CD4-positive, alpha-beta T cell (primary cell): Measurements from ENCODE around the gene STK32C. TPM values are rescaled to one million over a fixed set of nuclear protein-coding genes. Genes with fewer than 3 reads are reported as not detected.

Source experiments
- ATAC-seq: fragments of 200-7000 bp; cut with Tn5 transposase; one replicate; pipeline ENCODE4 v1.10.0; 2022; ENCODE audit warnings: mild to moderate bottlenecking; ENCODE audit not compliant: poor library complexity
- CTCF ChIA-PET: fragments of 350-600 bp; sonication (Branson Sonifier 250); formaldehyde crosslinking; loops from one replicate; lab custom pipeline; 2021; ENCODE audit warnings: antibody characterized with exemption, inconsistent platforms; lab: Charles Lee
- POLR2A ChIA-PET: fragments of 350-600 bp; sonication (Branson Sonifier 250); formaldehyde crosslinking; loops from one replicate; lab custom pipeline; 2021; ENCODE audit warnings: antibody characterized with exemption, inconsistent platforms; lab: Charles Lee
- DNase-seq, 14 experiments: peaks; one replicate each; pipeline ENCODE4 v3.0.0-alpha.2; 2013 to 2020; ENCODE audit warnings: mixed read lengths in 2 of 14
- H3K27ac ChIP-seq, 2 donors: one replicate each; pipeline versions ENCODE4 v1.5.1 to v1.7.0; 2013; ENCODE audit warnings: low read length in 2 of 2, low read depth in 1 of 2, mild to moderate bottlenecking in 1 of 2
- H3K27me3 ChIP-seq, 2 experiments: 1 replicate in 1 of 2; 2 replicates in 1 of 2; pipeline versions ENCODE4 v1.6.1 to v1.7.0; 2013; ENCODE audit warnings: low read length in 2 of 2, control low read depth in 1 of 2, mild to moderate bottlenecking in 1 of 2, moderate library complexity in 1 of 2; ENCODE audit not compliant: insufficient read depth in 2 of 2, control insufficient read depth in 1 of 2
- H3K36me3 ChIP-seq: one replicate; pipeline ENCODE4 v1.6.1; 2013; ENCODE audit warnings: low read length, control low read depth; ENCODE audit not compliant: insufficient read depth
- H3K4me1 ChIP-seq: one replicate; pipeline ENCODE4 v1.6.1; 2013; ENCODE audit warnings: low read length, control low read depth; ENCODE audit not compliant: insufficient read depth
- H3K4me3 ChIP-seq: one replicate; pipeline ENCODE4 v1.5.1; 2013; ENCODE audit warnings: mild to moderate bottlenecking, low read length, moderate library complexity
- H3K9me3 ChIP-seq, 2 experiments: 1 replicate in 1 of 2; 2 replicates in 1 of 2; pipeline versions ENCODE4 v1.6.1 to v1.7.0; 2013; ENCODE audit warnings: low read length in 2 of 2, mild to moderate bottlenecking in 2 of 2, control low read depth in 1 of 2, moderate library complexity in 1 of 2; ENCODE audit not compliant: control insufficient read depth in 1 of 2, insufficient read depth in 1 of 2
- H3K27ac Mint-ChIP-seq: one replicate; pipeline ENCODE4 v1.8.0; 2020; ENCODE audit warnings: mixed read lengths
- H3K27me3 Mint-ChIP-seq: one replicate; pipeline ENCODE4 v1.8.0; 2021; ENCODE audit warnings: mixed read lengths
- H3K36me3 Mint-ChIP-seq: one replicate; pipeline ENCODE4 v1.8.0; 2021; ENCODE audit warnings: low read depth, mixed read lengths
- H3K4me1 Mint-ChIP-seq: one replicate; pipeline ENCODE4 v1.8.0; 2021; ENCODE audit warnings: low read depth, mixed read lengths
- H3K4me3 Mint-ChIP-seq: one replicate; pipeline ENCODE4 v1.8.0; 2020; ENCODE audit warnings: mild to moderate bottlenecking, mixed read lengths
- H3K9me3 Mint-ChIP-seq: one replicate; pipeline ENCODE4 v1.8.0; 2020; ENCODE audit warnings: mixed read lengths
- intact Hi-C, 2 experiments: fragments of 100-400 bp; cut with DNase I in 1 of 2; cut with micrococcal nuclease in 1 of 2; formaldehyde crosslinking; loops; one replicate each; pipeline versions ENCODE4 v1.15.1 to v1.9.0; 2023 to 2025; cut with DNase I, micrococcal nuclease
- total RNA-seq, 174 experiments: library from RNA in 2 of 174; stranded (reverse) in 2 of 174; gene quantifications; one replicate each; pipeline ENCODE4 v1.2.3 and lab custom pipeline; 2021 to 2026
- TF ChIP-seq, protein P1 (sequence below): fragments of 200-600 bp; IDR thresholded peaks from one replicate; pipeline ENCODE4 v1.8.0; 2022; ENCODE audit warnings: antibody characterized with exemption, mild to moderate bottlenecking

The STK32C gene
- total RNA-seq, 2 experiments from 2014 or later, result 4.9 to 5.2 TPM

GRCh38 chr10:132237871-132238270, 69.9 kb downstream of the STK32C start:
- ChIA-PET POLR2A (no interaction called here), CTCF (no interaction called here)
- DNase-seq (no peak), ATAC-seq (no peak)
- no peaks in the 10 kb centered on the region for H3K9me3 ChIP-seq
- H3K4me1 Mint-ChIP-seq, result peaks cover 2% of the 10 kb centered on the region
- no peaks in the 10 kb centered on the region for H3K27me3 Mint-ChIP-seq
- no peaks in the 10 kb centered on the region for H3K9me3 Mint-ChIP-seq
- TF ChIP-seq, protein P1, sequence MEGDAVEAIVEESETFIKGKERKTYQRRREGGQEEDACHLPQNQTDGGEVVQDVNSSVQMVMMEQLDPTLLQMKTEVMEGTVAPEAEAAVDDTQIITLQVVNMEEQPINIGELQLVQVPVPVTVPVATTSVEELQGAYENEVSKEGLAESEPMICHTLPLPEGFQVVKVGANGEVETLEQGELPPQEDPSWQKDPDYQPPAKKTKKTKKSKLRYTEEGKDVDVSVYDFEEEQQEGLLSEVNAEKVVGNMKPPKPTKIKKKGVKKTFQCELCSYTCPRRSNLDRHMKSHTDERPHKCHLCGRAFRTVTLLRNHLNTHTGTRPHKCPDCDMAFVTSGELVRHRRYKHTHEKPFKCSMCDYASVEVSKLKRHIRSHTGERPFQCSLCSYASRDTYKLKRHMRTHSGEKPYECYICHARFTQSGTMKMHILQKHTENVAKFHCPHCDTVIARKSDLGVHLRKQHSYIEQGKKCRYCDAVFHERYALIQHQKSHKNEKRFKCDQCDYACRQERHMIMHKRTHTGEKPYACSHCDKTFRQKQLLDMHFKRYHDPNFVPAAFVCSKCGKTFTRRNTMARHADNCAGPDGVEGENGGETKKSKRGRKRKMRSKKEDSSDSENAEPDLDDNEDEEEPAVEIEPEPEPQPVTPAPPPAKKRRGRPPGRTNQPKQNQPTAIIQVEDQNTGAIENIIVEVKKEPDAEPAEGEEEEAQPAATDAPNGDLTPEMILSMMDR, result no peak
- H3K36me3 ChIP-seq, result no peaks in the 10 kb centered on the region
- peaks cover 0 to 2% of the 10 kb centered on the region in 2 experiments for H3K27me3 ChIP-seq
- intact Hi-C loops, result no loop called here
- H3K4me3 ChIP-seq, result no peak overlapping the region
- peaks cover 5% of the 10 kb centered on the region for H3K4me1 ChIP-seq
- H3K36me3 Mint-ChIP-seq, result no peaks in the 10 kb centered on the region
- no peak overlapping the region for H3K4me3 Mint-ChIP-seq
- no peak overlapping the region for H3K27ac Mint-ChIP-seq
- H3K27ac ChIP-seq, result no peak overlapping the region

DNA sequence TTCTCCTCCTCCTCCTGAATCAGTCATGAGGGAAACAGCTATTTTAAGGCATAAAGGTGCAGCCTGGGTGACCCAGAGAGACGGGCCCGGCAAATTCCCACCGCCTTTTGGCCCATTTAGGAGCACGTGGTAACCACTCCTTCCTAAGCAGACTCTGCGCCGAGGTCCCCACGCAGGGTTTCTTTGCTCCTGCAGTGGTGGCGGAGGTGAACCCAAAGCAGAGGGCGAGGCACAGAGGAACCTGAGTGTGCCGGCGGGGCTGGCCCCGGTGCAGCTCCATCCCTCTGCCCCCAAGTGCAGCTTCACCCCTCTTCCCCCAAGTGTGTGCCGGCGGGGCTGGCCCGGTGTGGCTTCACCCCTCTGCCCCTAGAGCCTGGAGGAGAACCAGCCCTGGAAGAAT, 70.4 kb downstream of the STK32C start:
- no peaks in the 10 kb centered on the region for H3K9me3 ChIP-seq
- H3K27me3 Mint-ChIP-seq, result no peaks in the 10 kb centered on the region
- no peaks in the 10 kb centered on the region for H3K9me3 Mint-ChIP-seq
- POLR2A ChIA-PET, result no interaction called here
- H3K36me3 ChIP-seq, result no peaks in the 10 kb centered on the region
- H3K36me3 Mint-ChIP-seq, result no peaks in the 10 kb centered on the region
- TF ChIP-seq, protein P1, result no peak
- no peak overlapping the region for H3K27ac ChIP-seq
- peaks cover 7% of the 10 kb centered on the region for H3K4me1 Mint-ChIP-seq
- H3K27ac Mint-ChIP-seq, result no peak overlapping the region
- CTCF ChIA-PET, result no interaction called here
- H3K4me3 ChIP-seq, result no peak overlapping the region
- peaks cover 10% of the 10 kb centered on the region for H3K4me1 ChIP-seq
- intact Hi-C loops, result no loop called here
- no peak overlapping the region for H3K4me3 Mint-ChIP-seq
- H3K27me3 ChIP-seq, result peaks cover 0 to 2% of the 10 kb centered on the region in 2 experiments
- DNase-seq (no peak), ATAC-seq (no peak)

GRCh38 chr10:132236881-132237280, 70.9 kb downstream of the STK32C start:
- Mint-ChIP-seq H3K4me1 (peaks cover 12% of the 10 kb centered on the region), H3K27ac (no peak overlapping the region), H3K36me3 (no peaks in the 10 kb centered on the region), H3K9me3 (no peaks in the 10 kb centered on the region), H3K4me3 (no peak overlapping the region), H3K27me3 (no peaks in the 10 kb centered on the region)
- CTCF ChIA-PET, result no interaction called here
- H3K27me3 ChIP-seq, result peaks cover 0 to 2% of the 10 kb centered on the region in 2 experiments
- intact Hi-C loops, result no loop called here
- no peak overlapping the region for H3K4me3 ChIP-seq
- POLR2A ChIA-PET, result no interaction called here
- ATAC-seq, result no peak
- peaks cover 15% of the 10 kb centered on the region for H3K4me1 ChIP-seq
- DNase-seq, result no peak
- no peak overlapping the region for H3K27ac ChIP-seq
- TF ChIP-seq, protein P1, result no peak
- H3K9me3 ChIP-seq, result no peaks in the 10 kb centered on the region
- H3K36me3 ChIP-seq, result no peaks in the 10 kb centered on the region
